HEK293T (cell line): Measurements from ENCODE around the gene SRMS.

Experiments used
- CTCF ChIA-PET: fragments of 350-600 bp; formaldehyde crosslinking; extraction: SDS; loops from one replicate; lab custom pipeline; 2021; ENCODE audit warnings: antibody characterized with exemption, inconsistent platforms; lab: Yijun Ruan, JAX
- POLR2A ChIA-PET: fragments of 350-600 bp; formaldehyde crosslinking; extraction: SDS; loops from one replicate; lab custom pipeline; 2020; ENCODE audit warnings: antibody characterized with exemption, inconsistent platforms; lab: Yijun Ruan, JAX
- DNase-seq: peaks from one replicate; pipeline ENCODE4 v3.0.0; 2012; ENCODE audit warnings: mixed read lengths; ENCODE audit errors: extremely low spot score
- ARNT ChIP-seq: fragments of 450-650 bp; IDR thresholded peaks from 2 replicates; pipeline ENCODE4 v1.6.1; 2017; ENCODE audit warnings: mild to moderate bottlenecking
- BHLHE40 ChIP-seq: fragments of 450-650 bp; IDR thresholded peaks from 2 replicates; pipeline ENCODE4 v1.6.1; 2016; ENCODE audit warnings: mild to moderate bottlenecking, moderate library complexity, borderline replicate concordance
- CTBP1 ChIP-seq: fragments of 450-650 bp; IDR thresholded peaks from 2 replicates; pipeline ENCODE4 v1.6.1; 2016; ENCODE audit warnings: borderline replicate concordance
- ELF4 ChIP-seq: fragments of 450-650 bp; IDR thresholded peaks from 2 replicates; pipeline ENCODE4 v1.6.1; 2017; ENCODE audit warnings: antibody characterized with exemption
- FOXA1 ChIP-seq: fragments of 450-650 bp; IDR thresholded peaks from 2 replicates; pipeline ENCODE4 v1.6.1; 2016; ENCODE audit warnings: mild to moderate bottlenecking
- FOXK2 ChIP-seq: fragments of 450-650 bp; IDR thresholded peaks from 2 replicates; pipeline ENCODE4 v1.6.1; 2016; ENCODE audit warnings: mild to moderate bottlenecking
- FOXM1 ChIP-seq: fragments of 450-650 bp; IDR thresholded peaks from 2 replicates; pipeline ENCODE4 v1.6.1; 2017; ENCODE audit warnings: mild to moderate bottlenecking, borderline replicate concordance
- HDGF ChIP-seq: fragments of 450-650 bp; IDR thresholded peaks from 2 replicates; pipeline ENCODE4 v1.6.1; 2017; ENCODE audit warnings: antibody characterized with exemption, borderline replicate concordance
- L3MBTL2 ChIP-seq: fragments of 450-650 bp; conservative IDR thresholded peaks from 2 replicates; pipeline ENCODE4 v1.6.1; 2016; ENCODE audit warnings: mild to moderate bottlenecking
- LEF1 ChIP-seq: fragments of 450-650 bp; IDR thresholded peaks from 2 replicates; pipeline ENCODE4 v1.6.1; 2017; ENCODE audit warnings: mild to moderate bottlenecking, borderline replicate concordance
- NFRKB ChIP-seq: fragments of 450-650 bp; IDR thresholded peaks from 2 replicates; pipeline ENCODE4 v1.6.1; 2016; ENCODE audit warnings: mild to moderate bottlenecking, moderate library complexity
- PKNOX1 ChIP-seq: fragments of 450-650 bp; IDR thresholded peaks from 2 replicates; pipeline ENCODE4 v1.6.1; 2016
- SP1 ChIP-seq: fragments of 450-650 bp; IDR thresholded peaks from 2 replicates; pipeline ENCODE4 v1.6.1; 2017
- SUZ12 ChIP-seq: fragments of 450-650 bp; IDR thresholded peaks from 2 replicates; pipeline ENCODE4 v1.6.1; 2016; ENCODE audit warnings: mild to moderate bottlenecking
- TARDBP ChIP-seq: fragments of 450-650 bp; IDR thresholded peaks from 2 replicates; pipeline ENCODE4 v1.6.1; 2016
- ZNF384 ChIP-seq: fragments of 450-650 bp; IDR thresholded peaks from 2 replicates; pipeline ENCODE4 v1.6.1; 2016

Gene SRMS

GRCh38 chr20:63546956-63547724, 409 bp downstream of the SRMS start:
- no peak for DNase-seq
- TF ChIP-seq L3MBTL2: no peak
- POLR2A ChIA-PET: interaction anchor here (1.1 kb wide), 1 partner anchor 26 kb away, joined by 5 read pairs; the partner anchor contains the start of gene PPDPF
- CTCF ChIA-PET: interaction anchor here (0.6 to 1.0 kb wide), 2 partner anchors 9 to 259 kb away, joined by 3 read pairs; no protein-coding TSS in a partner anchor

- DNase-seq: no peak
- CTCF ChIA-PET: interaction anchor here (0.6 to 1.0 kb wide), 2 partner anchors 8 to 260 kb away, joined by 3 read pairs; no protein-coding TSS in a partner anchor
- POLR2A ChIA-PET: interaction anchor here (0.7 to 1.1 kb wide), 2 partner anchors 23 to 26 kb away, joined by 3 to 5 read pairs; partner anchors contain the start of gene PPDPF
- TF ChIP-seq PKNOX1: no peak
- TF ChIP-seq HDGF: no peak
These were observed 1.1 kb downstream of the SRMS start for GRCh38 chr20:63546256-63546955.

- TF ChIP-seq LEF1 (no peak), FOXM1 (no peak), SP1 (no peak), PKNOX1 (no peak), FOXK2 (no peak), TARDBP (no peak), HDGF (no peak), BHLHE40 (no peak), NFRKB (no peak), CTBP1 (no peak), SUZ12 (no peak), ARNT (no peak), FOXA1 (no peak), ZNF384 (no peak), ELF4 (no peak)
- CTCF ChIA-PET: interaction anchor here (0.9 to 1.0 kb wide), 2 partner anchors 8 to 435 kb away, joined by 3 to 4 read pairs; partner anchors contain the start of gene PRPF6
- POLR2A ChIA-PET: interaction anchor here (0.7 kb wide), 1 partner anchor 23 kb away, joined by 3 read pairs; no protein-coding TSS in a partner anchor
- DNase-seq: no peak
These were observed 1.7 kb downstream of the SRMS start for GRCh38 chr20:63545814-63546213.

GRCh38 chr20:63544958-63545516, 2.5 kb downstream of the SRMS start:
- ChIA-PET POLR2A (no interaction called here), CTCF (interaction anchor here (0.9 kb wide), 1 partner anchor 436 kb away, joined by 4 read pairs; the partner anchor contains the start of gene PRPF6)
- no peak for DNase-seq
- TF ChIP-seq L3MBTL2 (no peak), PKNOX1 (no peak), HDGF (no peak), FOXA1 (no peak), FOXK2 (no peak), ZNF384 (no peak), BHLHE40 (no peak), SP1 (no peak), NFRKB (no peak), ELF4 (no peak), FOXM1 (no peak)

- no peak for DNase-seq
- TF ChIP-seq FOXA1 (no peak), BHLHE40 (no peak), FOXM1 (no peak), ELF4 (no peak), ARNT (no peak), NFRKB (no peak), FOXK2 (no peak), PKNOX1 (no peak), L3MBTL2 (no peak), SP1 (no peak), ZNF384 (no peak), SUZ12 (no peak), CTBP1 (no peak), LEF1 (no peak), TARDBP (no peak), HDGF (no peak)
- CTCF ChIA-PET: no interaction called here
- POLR2A ChIA-PET: no interaction called here
These were observed 3.1 kb downstream of the SRMS start for GRCh38 chr20:63544241-63544957.
